Chondrocyte (in vitro differentiated cells): ENCODE results near the gene SEMA3A. TPM values are rescaled to one million over a fixed set of nuclear protein-coding genes. Genes with fewer than 3 reads are reported as not detected.
"Not testable (repeated sequence)": the region's sequence is repeated elsewhere in the genome, so short reads cannot be mapped to it uniquely, and the experiment has no call there.

Source experiments
- DNase-seq: peaks from one replicate; pipeline ENCODE4 v3.0.0; 2021; ENCODE audit warnings: mixed read lengths, low spot score
- H3K27ac Mint-ChIP-seq: one replicate; pipeline ENCODE4 v1.8.0; 2021; ENCODE audit warnings: mild to moderate bottlenecking, moderate library complexity, mixed read lengths; ENCODE audit not compliant: unreplicated experiment
- H3K27me3 Mint-ChIP-seq: 2 replicates; pipeline ENCODE4 v1.8.0; 2021; ENCODE audit warnings: low read depth, mixed read lengths
- H3K36me3 Mint-ChIP-seq: 2 replicates; pipeline ENCODE4 v1.8.0; 2021; ENCODE audit warnings: low read depth, mixed read lengths
- H3K4me1 Mint-ChIP-seq: 2 replicates; pipeline ENCODE4 v1.8.0; 2021; ENCODE audit warnings: low read depth, mild to moderate bottlenecking, mixed read lengths
- H3K4me3 Mint-ChIP-seq: one replicate; pipeline ENCODE4 v1.8.0; 2021; ENCODE audit warnings: mild to moderate bottlenecking, moderate library complexity, mixed read lengths; ENCODE audit not compliant: unreplicated experiment
- H3K9me3 Mint-ChIP-seq: 2 replicates; pipeline ENCODE4 v1.8.0; 2021; ENCODE audit warnings: low read depth, mixed read lengths
- total RNA-seq: library from RNA; stranded (reverse); gene quantifications from 3 replicates; pipeline ENCODE4 v1.2.1, GENCODE V29; 2021
- TF ChIP-seq, protein P1 (sequence below): fragments of 200-600 bp; sonication (generic); IDR thresholded peaks from 2 replicates; pipeline ENCODE4 v1.5.0; 2021; ENCODE audit warnings: antibody characterized with exemption, mild to moderate bottlenecking, moderate library complexity

SEMA3A gene
- total RNA-seq, 1 donor from 2014 or later: 0.65 TPM

DNA sequence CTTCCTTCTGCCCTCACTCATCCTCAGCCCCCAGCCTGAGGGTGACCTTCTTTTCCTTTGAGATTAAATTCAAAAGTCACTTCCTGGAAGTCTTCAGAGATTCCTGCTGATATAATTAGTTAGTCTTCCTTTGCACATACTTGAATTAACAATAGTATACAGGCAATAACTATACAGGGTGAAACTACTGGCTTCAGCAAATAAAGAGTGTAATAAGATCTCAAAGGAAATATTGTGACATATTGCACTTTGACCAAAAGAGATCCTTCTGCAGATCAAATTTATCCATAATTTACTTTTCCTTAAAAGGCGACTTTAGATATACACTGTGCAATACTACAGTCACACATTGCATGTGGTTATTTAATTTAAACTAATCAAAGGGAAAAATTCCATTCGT, 123.8 kb downstream of the SEMA3A start:
- H3K9me3 Mint-ChIP-seq: no peaks in the 10 kb centered on the region
- no peak for DNase-seq
- H3K36me3 Mint-ChIP-seq: no peaks in the 10 kb centered on the region
- H3K4me3 Mint-ChIP-seq: no peak overlapping the region
- H3K27me3 Mint-ChIP-seq: no peaks in the 10 kb centered on the region
- H3K4me1 Mint-ChIP-seq: peaks cover 23% of the 10 kb centered on the region
- H3K27ac Mint-ChIP-seq: no peak overlapping the region
- TF ChIP-seq, protein P1, sequence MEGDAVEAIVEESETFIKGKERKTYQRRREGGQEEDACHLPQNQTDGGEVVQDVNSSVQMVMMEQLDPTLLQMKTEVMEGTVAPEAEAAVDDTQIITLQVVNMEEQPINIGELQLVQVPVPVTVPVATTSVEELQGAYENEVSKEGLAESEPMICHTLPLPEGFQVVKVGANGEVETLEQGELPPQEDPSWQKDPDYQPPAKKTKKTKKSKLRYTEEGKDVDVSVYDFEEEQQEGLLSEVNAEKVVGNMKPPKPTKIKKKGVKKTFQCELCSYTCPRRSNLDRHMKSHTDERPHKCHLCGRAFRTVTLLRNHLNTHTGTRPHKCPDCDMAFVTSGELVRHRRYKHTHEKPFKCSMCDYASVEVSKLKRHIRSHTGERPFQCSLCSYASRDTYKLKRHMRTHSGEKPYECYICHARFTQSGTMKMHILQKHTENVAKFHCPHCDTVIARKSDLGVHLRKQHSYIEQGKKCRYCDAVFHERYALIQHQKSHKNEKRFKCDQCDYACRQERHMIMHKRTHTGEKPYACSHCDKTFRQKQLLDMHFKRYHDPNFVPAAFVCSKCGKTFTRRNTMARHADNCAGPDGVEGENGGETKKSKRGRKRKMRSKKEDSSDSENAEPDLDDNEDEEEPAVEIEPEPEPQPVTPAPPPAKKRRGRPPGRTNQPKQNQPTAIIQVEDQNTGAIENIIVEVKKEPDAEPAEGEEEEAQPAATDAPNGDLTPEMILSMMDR: no peak

DNA sequence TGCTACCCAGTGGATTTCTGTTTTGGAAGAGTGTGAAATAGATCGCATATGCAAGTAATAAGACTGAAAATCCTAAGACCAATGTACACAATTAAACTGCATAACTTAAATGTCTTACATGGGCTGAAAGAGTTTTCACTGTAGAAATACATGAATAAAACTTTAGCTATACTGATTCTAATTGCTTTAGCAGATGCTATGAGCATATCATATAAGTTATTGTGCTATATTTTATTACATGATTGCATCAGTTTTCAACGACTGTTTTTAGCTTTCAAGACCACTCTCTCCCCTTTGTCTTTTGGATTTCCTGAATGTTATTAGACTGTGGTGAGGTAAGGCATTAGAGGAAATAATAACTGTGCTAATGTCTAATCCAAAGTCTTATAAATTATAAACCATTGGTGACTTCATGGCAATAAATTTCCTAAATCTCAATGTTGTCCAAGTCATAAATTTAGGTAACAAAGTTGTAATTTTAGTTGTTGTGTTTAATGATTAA, 124.5 kb downstream of the SEMA3A start:
- Mint-ChIP-seq H3K9me3 (no peaks in the 10 kb centered on the region), H3K4me1 (peaks cover 23% of the 10 kb centered on the region), H3K27ac (no peak overlapping the region), H3K36me3 (no peaks in the 10 kb centered on the region), H3K4me3 (no peak overlapping the region), H3K27me3 (no peaks in the 10 kb centered on the region)
- TF ChIP-seq, protein P1: no peak
- DNase-seq: no peak

DNA sequence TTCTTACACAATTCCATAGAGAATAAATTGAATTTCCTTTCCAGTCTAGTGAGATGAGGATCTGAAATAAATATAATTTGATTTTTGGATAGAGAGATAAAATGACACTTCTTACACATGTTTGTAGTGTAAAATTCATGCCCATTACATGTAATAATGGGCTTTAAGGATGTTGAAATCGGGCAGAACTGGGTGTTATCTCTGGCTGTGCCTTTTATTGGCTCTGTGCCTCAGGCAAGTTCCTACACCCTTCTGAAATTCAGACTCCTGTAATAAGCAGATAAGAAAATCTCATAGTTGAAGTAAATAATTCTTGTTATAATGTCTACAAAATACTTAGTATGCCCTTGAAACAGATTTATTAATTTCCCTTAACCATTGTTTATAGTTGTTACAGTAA, 125.6 kb downstream of the SEMA3A start:
- H3K27me3 Mint-ChIP-seq: no peaks in the 10 kb centered on the region
- no peak overlapping the region for H3K27ac Mint-ChIP-seq
- no peaks in the 10 kb centered on the region for H3K36me3 Mint-ChIP-seq
- DNase-seq: no peak
- H3K9me3 Mint-ChIP-seq: no peaks in the 10 kb centered on the region
- H3K4me1 Mint-ChIP-seq: peaks cover 19% of the 10 kb centered on the region
- no peak overlapping the region for H3K4me3 Mint-ChIP-seq
- TF ChIP-seq, protein P1: no peak

DNA sequence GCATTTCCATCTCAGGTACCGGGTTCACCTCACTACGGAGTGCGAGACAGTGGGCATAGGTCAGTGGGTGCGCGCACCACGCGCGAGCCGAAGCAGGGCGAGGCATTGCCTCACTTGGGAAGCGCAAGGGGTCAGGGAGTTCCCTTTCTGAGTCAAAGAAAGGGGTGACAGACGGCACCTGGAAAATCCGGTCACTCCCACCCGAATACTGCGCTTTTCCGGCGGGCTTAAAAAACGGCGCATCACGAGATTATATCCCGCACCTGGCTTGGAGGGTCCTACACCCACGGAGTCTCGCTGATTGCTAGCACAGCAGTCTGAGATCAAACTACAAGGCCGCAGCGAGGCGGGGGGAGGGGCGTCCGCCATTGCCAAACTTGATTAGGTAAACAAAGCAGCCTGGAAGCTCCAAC, 132.1 kb downstream of the SEMA3A start:
- H3K27me3 Mint-ChIP-seq, H3K36me3 Mint-ChIP-seq, H3K4me3 Mint-ChIP-seq, H3K27ac Mint-ChIP-seq, H3K9me3 Mint-ChIP-seq: not testable (repeated sequence)
- DNase-seq: peak; percentile 63
- peaks cover 26% of the 10 kb centered on the region for H3K4me1 Mint-ChIP-seq

DNA sequence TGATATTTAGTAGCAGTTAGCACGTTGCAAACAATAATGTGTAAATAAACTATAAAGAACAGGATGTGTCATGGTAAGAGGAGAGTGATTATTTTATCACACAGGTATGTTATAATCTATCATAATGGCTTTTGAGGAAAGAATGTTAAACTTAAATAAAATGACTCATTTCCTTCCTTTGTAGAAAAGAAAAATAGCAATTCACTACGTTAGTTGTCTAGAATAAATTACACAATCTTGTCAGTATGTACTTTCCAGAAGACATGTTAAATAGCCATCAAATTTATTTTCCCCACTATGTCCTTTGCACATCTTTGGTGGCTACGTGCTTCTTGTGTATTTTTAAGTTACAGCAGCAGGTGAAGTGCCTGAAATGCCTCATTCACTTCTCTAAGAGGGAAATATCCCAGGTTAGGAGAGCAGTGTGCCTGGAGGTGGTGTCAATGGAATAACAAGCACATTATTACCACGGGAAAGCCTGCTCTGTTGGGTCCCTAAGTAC, 133.8 kb downstream of the SEMA3A start:
- Mint-ChIP-seq H3K4me1 (peaks cover 39% of the 10 kb centered on the region), H3K9me3 (no peaks in the 10 kb centered on the region), H3K27ac (no peak overlapping the region), H3K36me3 (no peaks in the 10 kb centered on the region), H3K4me3 (no peak overlapping the region), H3K27me3 (no peaks in the 10 kb centered on the region)
- TF ChIP-seq, protein P1: no peak
- DNase-seq: no peak

DNA sequence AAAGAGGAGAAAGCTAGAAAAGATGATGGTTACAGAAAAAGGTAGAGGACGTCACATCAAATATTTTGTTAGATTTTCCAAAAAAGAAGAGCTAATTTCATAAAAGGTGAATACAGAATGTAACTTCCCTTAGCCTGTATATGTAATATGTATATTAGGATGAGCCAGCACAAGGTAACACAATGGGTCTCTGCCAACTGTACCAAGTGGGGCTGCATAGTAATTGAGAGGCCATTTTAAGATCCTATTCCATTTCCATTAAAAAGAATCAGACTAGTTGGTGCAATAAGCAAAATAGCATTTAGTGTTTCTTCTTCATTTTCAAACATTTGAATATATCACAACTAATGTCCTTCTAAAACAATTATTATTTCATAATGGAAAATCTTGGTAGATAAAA, 134.6 kb downstream of the SEMA3A start:
- Mint-ChIP-seq H3K27ac (no peak overlapping the region), H3K27me3 (no peaks in the 10 kb centered on the region), H3K4me3 (no peak overlapping the region), H3K4me1 (peaks cover 44% of the 10 kb centered on the region), H3K9me3 (no peaks in the 10 kb centered on the region), H3K36me3 (no peaks in the 10 kb centered on the region)
- TF ChIP-seq, protein P1: no peak
- DNase-seq: no peak
